ENCODE data around the gene MYO3B. TPM values are rescaled to one million over a fixed set of nuclear protein-coding genes. Genes with fewer than 3 reads are reported as not detected.
A peak's percentile ranks its signal among the peaks of the same experiment; 100 is the strongest.

Gene MYO3B
- total RNA-seq, 1 experiment from 2014 or later = 0.52 TPM

DNA sequence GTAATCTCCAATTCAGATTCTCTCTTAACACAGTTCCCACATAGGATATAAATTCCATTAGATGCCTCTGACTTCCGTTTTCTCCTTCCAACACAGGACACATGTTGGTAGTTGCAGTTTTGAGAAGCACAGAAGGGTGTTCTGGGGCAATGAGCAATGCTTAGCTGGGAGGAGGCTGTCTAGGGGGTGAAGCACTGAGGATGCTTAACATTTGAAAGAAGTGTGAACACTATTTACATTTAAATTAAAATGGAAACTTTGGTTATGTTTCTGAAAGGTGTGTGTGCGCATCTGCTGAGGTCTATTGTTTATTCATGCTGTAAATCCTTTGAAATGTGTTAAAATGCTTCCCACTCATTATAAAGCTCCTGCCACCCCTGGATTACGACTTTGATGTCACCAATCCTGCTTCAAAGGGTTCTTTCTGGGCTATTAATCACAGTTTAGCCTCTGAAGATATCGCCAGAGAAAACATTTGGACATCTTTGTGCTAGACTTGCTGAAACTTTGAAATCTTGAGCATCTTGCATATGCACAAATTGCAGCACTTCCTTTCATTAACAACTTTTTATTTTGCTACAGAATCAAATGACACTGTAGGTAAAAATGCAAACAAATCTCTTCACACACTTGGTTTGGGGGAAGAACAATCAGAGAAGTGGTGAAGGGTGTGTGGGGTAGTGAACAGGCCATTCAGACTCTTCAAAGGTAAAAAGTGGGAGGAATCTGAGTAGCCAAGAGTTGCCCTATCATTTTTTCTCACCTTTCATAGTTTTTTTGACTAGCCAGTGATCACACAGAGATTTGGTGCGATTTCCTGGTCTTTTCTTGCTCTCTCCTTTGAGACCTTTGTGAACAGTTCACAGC, 258.4 kb downstream of the MYO3B start:
- BruUV-seq (replicated peaks) = no TSS peak
- intact Hi-C loops (cut with micrococcal nuclease; ENCODE audit: unreplicated experiment) = no loop called here
- DNase-seq (ENCODE audit: low spot score) = no peak
- H3K9me3 ChIP-seq (ENCODE audit: low read depth, low read length, poor library complexity, severe bottlenecking) = no peaks in the 10 kb centered on the region
- ChIA-PET POLR2A (ENCODE audit: low non-redundant PET) (no interaction called here), CTCF (no interaction called here)
- no peaks in the 10 kb centered on the region for H3K27me3 ChIP-seq (replicated peaks; ENCODE audit: insufficient read depth, low read depth, low read length, poor library complexity)
- no peaks in the 10 kb centered on the region for H3K36me3 ChIP-seq (ENCODE audit: insufficient read depth, low read length, poor library complexity, severe bottlenecking)
- no peak for TF ChIP-seq EZH2 (IDR thresholded peaks at IDR 0.05; ENCODE audit: borderline replicate concordance, low read depth, low read length, poor library complexity, severe bottlenecking)
- TF ChIP-seq, protein P1, sequence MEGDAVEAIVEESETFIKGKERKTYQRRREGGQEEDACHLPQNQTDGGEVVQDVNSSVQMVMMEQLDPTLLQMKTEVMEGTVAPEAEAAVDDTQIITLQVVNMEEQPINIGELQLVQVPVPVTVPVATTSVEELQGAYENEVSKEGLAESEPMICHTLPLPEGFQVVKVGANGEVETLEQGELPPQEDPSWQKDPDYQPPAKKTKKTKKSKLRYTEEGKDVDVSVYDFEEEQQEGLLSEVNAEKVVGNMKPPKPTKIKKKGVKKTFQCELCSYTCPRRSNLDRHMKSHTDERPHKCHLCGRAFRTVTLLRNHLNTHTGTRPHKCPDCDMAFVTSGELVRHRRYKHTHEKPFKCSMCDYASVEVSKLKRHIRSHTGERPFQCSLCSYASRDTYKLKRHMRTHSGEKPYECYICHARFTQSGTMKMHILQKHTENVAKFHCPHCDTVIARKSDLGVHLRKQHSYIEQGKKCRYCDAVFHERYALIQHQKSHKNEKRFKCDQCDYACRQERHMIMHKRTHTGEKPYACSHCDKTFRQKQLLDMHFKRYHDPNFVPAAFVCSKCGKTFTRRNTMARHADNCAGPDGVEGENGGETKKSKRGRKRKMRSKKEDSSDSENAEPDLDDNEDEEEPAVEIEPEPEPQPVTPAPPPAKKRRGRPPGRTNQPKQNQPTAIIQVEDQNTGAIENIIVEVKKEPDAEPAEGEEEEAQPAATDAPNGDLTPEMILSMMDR (conservative IDR thresholded peaks at IDR 0.05; ENCODE audit: low read depth, low read length) = no peak
- H3K27ac ChIP-seq (ENCODE audit: low read depth, low read length, poor library complexity, severe bottlenecking) = no peak overlapping the region
- H3K4me1 ChIP-seq (ENCODE audit: insufficient read depth, low read length, poor library complexity, severe bottlenecking) = no peaks in the 10 kb centered on the region
- no peak overlapping the region for H3K4me3 ChIP-seq (ENCODE audit: low read depth, low read length, poor library complexity, severe bottlenecking)

DNA sequence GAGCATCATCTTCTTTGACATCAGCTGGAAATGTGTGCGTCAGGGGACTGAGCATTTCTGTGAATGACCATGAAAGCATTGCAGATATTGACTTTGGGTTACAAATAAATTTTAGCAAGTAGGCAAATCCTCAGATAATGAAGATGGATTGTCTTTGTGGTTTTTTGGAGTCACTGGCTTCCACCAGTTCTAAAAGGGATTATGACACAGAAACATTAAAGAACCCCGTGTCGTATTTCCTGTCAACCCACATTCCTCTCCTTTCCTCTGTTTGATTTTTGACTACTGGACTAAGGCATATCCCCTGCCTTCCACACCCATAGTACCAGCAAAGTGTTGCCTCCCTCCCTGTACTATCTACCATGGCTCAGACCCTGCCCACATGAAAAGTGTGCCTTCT, 268.1 kb downstream of the MYO3B start:
- Histone ChIP-seq H3K4me1 (ENCODE audit: insufficient read depth, low read length, poor library complexity, severe bottlenecking) (no peaks in the 10 kb centered on the region), H3K9me3 (ENCODE audit: low read depth, low read length, poor library complexity, severe bottlenecking) (no peaks in the 10 kb centered on the region), H3K36me3 (ENCODE audit: insufficient read depth, low read length, poor library complexity, severe bottlenecking) (no peaks in the 10 kb centered on the region), H3K27me3 (replicated peaks; ENCODE audit: insufficient read depth, low read depth, low read length, poor library complexity) (no peaks in the 10 kb centered on the region), H3K27ac (ENCODE audit: low read depth, low read length, poor library complexity, severe bottlenecking) (no peak overlapping the region), H3K4me3 (ENCODE audit: low read depth, low read length, poor library complexity, severe bottlenecking) (no peak overlapping the region)
- intact Hi-C loops (cut with micrococcal nuclease; ENCODE audit: unreplicated experiment) = no loop called here
- DNase-seq (ENCODE audit: low spot score) = peak; percentile 48
- TF ChIP-seq EZH2 (IDR thresholded peaks at IDR 0.05; ENCODE audit: borderline replicate concordance, low read depth, low read length, poor library complexity, severe bottlenecking) = no peak
- TF ChIP-seq, protein P1 (conservative IDR thresholded peaks at IDR 0.05; ENCODE audit: low read depth, low read length) = no peak
- POLR2A ChIA-PET (ENCODE audit: low non-redundant PET) = interaction anchor here (0.6 kb wide), 1 partner anchor 47 kb away, joined by 9 read pairs; no protein-coding TSS in a partner anchor
- no TSS peak for BruUV-seq (replicated peaks)
- CTCF ChIA-PET = no interaction called here

DNA sequence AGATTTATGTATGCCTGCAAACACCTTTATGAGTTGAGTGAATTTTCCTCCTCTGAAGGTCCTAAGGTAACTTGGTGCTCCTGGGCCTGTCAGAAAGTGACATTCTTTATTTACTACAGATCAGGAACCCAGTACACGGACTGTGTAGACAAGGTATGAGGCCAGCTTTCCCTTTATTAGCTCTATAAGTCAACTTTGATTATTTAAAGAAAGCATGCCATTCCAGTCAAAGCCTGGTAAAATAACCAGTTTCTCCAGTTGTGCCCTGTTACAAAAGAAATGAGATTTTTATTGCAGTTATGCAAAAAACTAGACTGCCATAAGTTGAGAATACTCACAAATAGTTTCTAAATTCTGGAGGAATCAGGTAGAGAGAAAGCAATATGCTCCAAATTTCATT, 271.1 kb downstream of the MYO3B start:
- Histone ChIP-seq H3K9me3 (ENCODE audit: low read depth, low read length, poor library complexity, severe bottlenecking) (no peaks in the 10 kb centered on the region), H3K27ac (ENCODE audit: low read depth, low read length, poor library complexity, severe bottlenecking) (no peak overlapping the region), H3K4me1 (ENCODE audit: insufficient read depth, low read length, poor library complexity, severe bottlenecking) (no peaks in the 10 kb centered on the region), H3K4me3 (ENCODE audit: low read depth, low read length, poor library complexity, severe bottlenecking) (no peak overlapping the region), H3K27me3 (replicated peaks; ENCODE audit: insufficient read depth, low read depth, low read length, poor library complexity) (no peaks in the 10 kb centered on the region), H3K36me3 (ENCODE audit: insufficient read depth, low read length, poor library complexity, severe bottlenecking) (no peaks in the 10 kb centered on the region)
- CTCF ChIA-PET = no interaction called here
- TF ChIP-seq EZH2 (IDR thresholded peaks at IDR 0.05; ENCODE audit: borderline replicate concordance, low read depth, low read length, poor library complexity, severe bottlenecking) = no peak
- TF ChIP-seq, protein P1 (conservative IDR thresholded peaks at IDR 0.05; ENCODE audit: low read depth, low read length) = no peak
- no peak for DNase-seq (ENCODE audit: low spot score)
- POLR2A ChIA-PET (ENCODE audit: low non-redundant PET) = no interaction called here
- intact Hi-C loops (cut with micrococcal nuclease; ENCODE audit: unreplicated experiment) = no loop called here
- no TSS peak for BruUV-seq (replicated peaks)
